Tibial artery (tissue), 4 donors: ENCODE results near the gene RBM24.

Experiments used
- DNase-seq, 2 donors: peaks; one replicate each; pipeline ENCODE4 v3.0.0-alpha.2; 2019
- H3K27ac ChIP-seq, 2 donors: fragments of 200-600 bp; sonication (generic) in 1 of 2; 1 replicate in 1 of 2; 2 replicates in 1 of 2; pipeline ENCODE4 v1.5.1; 2018 to 2019; ENCODE audit warnings: mild to moderate bottlenecking in 1 of 2
- H3K27me3 ChIP-seq, 2 donors: fragments of 200-600 bp; sonication (generic) in 1 of 2; one replicate each; pipeline versions ENCODE4 v1.5.1 to v1.6.0; 2016 to 2019
- H3K36me3 ChIP-seq, 3 donors: fragments of 200-600 bp; sonication (generic) in 2 of 3; one replicate each; pipeline ENCODE4 v1.5.1; 2016 to 2019; ENCODE audit warnings: mild to moderate bottlenecking in 2 of 3
- H3K4me1 ChIP-seq, 4 donors: fragments of 200-600 bp; sonication (generic) in 2 of 4; 1 replicate in 3 of 4; 2 replicates in 1 of 4; pipeline ENCODE4 v1.5.1; 2016 to 2019
- H3K4me3 ChIP-seq, 2 donors: fragments of 200-600 bp; sonication (generic) in 1 of 2; 1 replicate in 1 of 2; 2 replicates in 1 of 2; pipeline ENCODE4 v1.5.1; 2018 to 2019; ENCODE audit warnings: mild to moderate bottlenecking in 2 of 2
- H3K9me3 ChIP-seq, 3 donors: fragments of 200-600 bp; sonication (generic) in 1 of 3; one replicate each; pipeline ENCODE4 v1.5.1; 2016 to 2019
- CTCF ChIP-seq, 2 experiments: fragments of 200-600 bp in 1 of 2; fragments of 450-650 bp in 1 of 2; IDR thresholded peaks; one replicate each; pipeline ENCODE4 v1.5.1; 2017 to 2019; ENCODE audit warnings: antibody characterized with exemption in 2 of 2, mild to moderate bottlenecking in 1 of 2, moderate library complexity in 1 of 2
- intact Hi-C: fragments of 100-400 bp; cut with DNase I; formaldehyde crosslinking; loops from one replicate; pipeline ENCODE4 v1.15.0; 2023; ENCODE audit warnings: low total_unique reads

RBM24 gene

GRCh38 chr6:17297271-17298080, 16.3 kb downstream of the RBM24 start:
- Histone ChIP-seq H3K9me3 (no peaks in the 10 kb centered on the region), H3K27ac (peak overlapping the region; percentile 42 to 56), H3K36me3 (no peaks in the 10 kb centered on the region), H3K27me3 (no peaks in the 10 kb centered on the region), H3K4me1 (peaks cover 0 to 9% (median 0%) of the 10 kb centered on the region in 4 donors), H3K4me3 (no peak overlapping the region)
- intact Hi-C loops, result no loop called here
- TF ChIP-seq CTCF (IDR thresholded peaks at IDR 0.05), result no peak
- DNase-seq, result no peak

GRCh38 chr6:17298257-17298656, 17.1 kb downstream of the RBM24 start:
- H3K27me3 ChIP-seq, result no peaks in the 10 kb centered on the region
- H3K4me1 ChIP-seq, result peaks cover 0 to 9% (median 0%) of the 10 kb centered on the region in 4 donors
- intact Hi-C loops, result no loop called here
- H3K4me3 ChIP-seq, result no peak overlapping the region
- no peak for DNase-seq
- H3K9me3 ChIP-seq, result no peaks in the 10 kb centered on the region
- TF ChIP-seq CTCF (IDR thresholded peaks at IDR 0.05), result no peak
- H3K36me3 ChIP-seq, result no peaks in the 10 kb centered on the region
- no peak overlapping the region for H3K27ac ChIP-seq

GRCh38 chr6:17299222-17299621, 18.1 kb downstream of the RBM24 start:
- Histone ChIP-seq H3K4me3 (no peak overlapping the region), H3K36me3 (no peaks in the 10 kb centered on the region), H3K4me1 (peaks cover 0 to 9% (median 0%) of the 10 kb centered on the region in 4 donors), H3K27me3 (no peaks in the 10 kb centered on the region), H3K27ac (no peak overlapping the region), H3K9me3 (no peaks in the 10 kb centered on the region)
- DNase-seq, result no peak
- intact Hi-C loops, result no loop called here
- TF ChIP-seq CTCF (IDR thresholded peaks at IDR 0.05), result no peak

- H3K4me3 ChIP-seq, result no peak overlapping the region
- intact Hi-C loops, result no loop called here
- no peak overlapping the region for H3K27ac ChIP-seq
- H3K36me3 ChIP-seq, result no peaks in the 10 kb centered on the region
- no peak for TF ChIP-seq CTCF (IDR thresholded peaks at IDR 0.05)
- DNase-seq, result no peak
- peaks cover 0 to 9% (median 0%) of the 10 kb centered on the region in 4 donors for H3K4me1 ChIP-seq
- no peaks in the 10 kb centered on the region for H3K27me3 ChIP-seq
- no peaks in the 10 kb centered on the region for H3K9me3 ChIP-seq
These were observed 18.6 kb downstream of the RBM24 start for GRCh38 chr6:17299750-17300149.

GRCh38 chr6:17300637-17301036, 19.5 kb downstream of the RBM24 start:
- DNase-seq, result no peak
- Histone ChIP-seq H3K4me1 (peaks cover 0 to 9% (median 0%) of the 10 kb centered on the region in 4 donors), H3K9me3 (no peaks in the 10 kb centered on the region), H3K4me3 (no peak overlapping the region), H3K36me3 (no peaks in the 10 kb centered on the region), H3K27ac (no peak overlapping the region), H3K27me3 (no peaks in the 10 kb centered on the region)
- intact Hi-C loops, result no loop called here
- TF ChIP-seq CTCF (IDR thresholded peaks at IDR 0.05), result no peak
